H9 (cell line): ENCODE results near the gene CNTN2. TPM values are rescaled to one million over a fixed set of nuclear protein-coding genes. Genes with fewer than 3 reads are reported as not detected.

Source experiments
- DNase-seq: peaks from one replicate; pipeline ENCODE4 v3.0.0-alpha.2; 2017
- H2AFZ ChIP-seq: one replicate; pipeline ENCODE4 v1.6.1; 2013; ENCODE audit warnings: mild to moderate bottlenecking, low read length, control low read depth, moderate library complexity
- H2AK5ac ChIP-seq: 2 replicates; pipeline ENCODE4 v1.6.1; 2013; ENCODE audit warnings: low read length, control low read depth, mixed read lengths; ENCODE audit not compliant: insufficient read length
- H2BK120ac ChIP-seq: one replicate; pipeline ENCODE4 v1.6.1; 2013; ENCODE audit warnings: low read depth, mild to moderate bottlenecking, low read length, control low read depth, inconsistent platforms; ENCODE audit not compliant: poor library complexity, severe bottlenecking
- H2BK12ac ChIP-seq: 2 replicates; pipeline ENCODE4 v1.6.1; 2013; ENCODE audit warnings: low read length, control low read depth, mixed read lengths, low read depth; ENCODE audit not compliant: insufficient read length
- H2BK15ac ChIP-seq: 2 replicates; pipeline ENCODE4 v1.6.1; 2013; ENCODE audit warnings: low read depth, low read length, control low read depth
- H2BK20ac ChIP-seq: one replicate; pipeline ENCODE4 v1.6.1; 2013; ENCODE audit warnings: low read depth, mild to moderate bottlenecking, low read length, control low read depth, inconsistent platforms; ENCODE audit not compliant: poor library complexity, severe bottlenecking
- H2BK5ac ChIP-seq: 2 replicates; pipeline ENCODE4 v1.6.1; 2013; ENCODE audit warnings: low read length, control low read depth, mixed read lengths; ENCODE audit not compliant: insufficient read length
- H3K14ac ChIP-seq: 2 replicates; pipeline ENCODE4 v1.6.1; 2013; ENCODE audit warnings: low read length, control low read depth; ENCODE audit not compliant: insufficient read depth
- H3K18ac ChIP-seq: 2 replicates; pipeline ENCODE4 v1.6.1; 2013; ENCODE audit warnings: low read depth, mild to moderate bottlenecking, mixed read lengths, low read length, control low read depth; ENCODE audit not compliant: insufficient read length
- H3K23ac ChIP-seq: 2 replicates; pipeline ENCODE4 v1.6.1; 2013; ENCODE audit warnings: low read length, control low read depth, mixed read lengths, low read depth; ENCODE audit not compliant: insufficient read length
- H3K23me2 ChIP-seq: 2 replicates; pipeline ENCODE4 v1.6.1; 2013; ENCODE audit warnings: low read depth, mild to moderate bottlenecking, mixed read lengths, low read length, control low read depth; ENCODE audit not compliant: insufficient read length, poor library complexity, severe bottlenecking
- H3K27ac ChIP-seq: 2 replicates; pipeline ENCODE4 v1.5.1; 2013; ENCODE audit warnings: low read length, control low read depth, mixed read lengths, low read depth; ENCODE audit not compliant: insufficient read length
- H3K27me3 ChIP-seq: 2 replicates; pipeline ENCODE4 v1.6.1; 2013; ENCODE audit warnings: low read length, control low read depth, inconsistent platforms; ENCODE audit not compliant: insufficient read depth
- H3K4ac ChIP-seq: 2 replicates; pipeline ENCODE4 v1.6.1; 2013; ENCODE audit warnings: low read depth, mild to moderate bottlenecking, control low read depth, inconsistent platforms, low read length, moderate library complexity
- H3K4me1 ChIP-seq: 2 replicates; pipeline ENCODE4 v1.6.1; 2013; ENCODE audit warnings: low read length, control low read depth, inconsistent platforms; ENCODE audit not compliant: insufficient read depth
- H3K4me2 ChIP-seq: 2 replicates; pipeline ENCODE4 v1.6.1; 2013; ENCODE audit warnings: low read length, control low read depth, mixed read lengths; ENCODE audit not compliant: insufficient read length, insufficient read depth
- H3K56ac ChIP-seq: 2 replicates; pipeline ENCODE4 v1.6.1; 2013; ENCODE audit warnings: low read depth, mild to moderate bottlenecking, mixed read lengths, low read length, control low read depth; ENCODE audit not compliant: insufficient read length
- H3K79me1 ChIP-seq: 2 replicates; pipeline ENCODE4 v1.6.1; 2013; ENCODE audit warnings: low read depth, mild to moderate bottlenecking, moderate library complexity, low read length, control low read depth, inconsistent platforms; ENCODE audit not compliant: insufficient read depth, poor library complexity, severe bottlenecking
- H3K79me2 ChIP-seq: 2 replicates; pipeline ENCODE4 v1.6.1; 2013; ENCODE audit warnings: low read length, control low read depth, inconsistent platforms; ENCODE audit not compliant: insufficient read depth
- H3K9ac ChIP-seq: 2 replicates; pipeline ENCODE4 v1.6.1; 2013; ENCODE audit warnings: low read length, control low read depth, mixed read lengths; ENCODE audit not compliant: insufficient read length; ENCODE audit errors: extremely low read depth
- H3K9me3 ChIP-seq: one replicate; pipeline ENCODE4 v1.6.1; 2013; ENCODE audit warnings: low read depth, low read length, inconsistent platforms; ENCODE audit not compliant: control insufficient read depth
- H3T11ph ChIP-seq: one replicate; pipeline ENCODE4 v1.6.1; 2013; ENCODE audit warnings: mild to moderate bottlenecking, low read length, control low read depth, inconsistent platforms
- H4K20me1 ChIP-seq: one replicate; pipeline ENCODE4 v1.6.1; 2013; ENCODE audit not compliant: control insufficient read depth, insufficient read length, insufficient read depth
- H4K5ac ChIP-seq: 2 replicates; pipeline ENCODE4 v1.6.1; 2013; ENCODE audit warnings: low read depth, mild to moderate bottlenecking, mixed read lengths, low read length, control low read depth; ENCODE audit not compliant: insufficient read length
- H4K8ac ChIP-seq: replicated peaks from 2 replicates; pipeline ENCODE4 v1.6.1; 2013; ENCODE audit warnings: low read length, control low read depth, mixed read lengths, low read depth; ENCODE audit not compliant: insufficient read length
- H4K91ac ChIP-seq: 2 replicates; pipeline ENCODE4 v1.6.1; 2013; ENCODE audit warnings: low read depth, mild to moderate bottlenecking, moderate library complexity, mixed read lengths, low read length, control low read depth; ENCODE audit not compliant: insufficient read length
- H3K27ac Mint-ChIP-seq, 3 experiments: 2 replicates in 2 of 3; 3 replicates in 1 of 3; pipeline ENCODE4 v1.8.0; 2020 to 2021; ENCODE audit warnings: mixed read lengths in 3 of 3, mild to moderate bottlenecking in 1 of 3, moderate library complexity in 1 of 3
- H3K27me3 Mint-ChIP-seq: 2 replicates; pipeline ENCODE4 v1.8.0; 2021; ENCODE audit warnings: low read depth, mild to moderate bottlenecking, moderate library complexity, mixed read lengths
- H3K36me3 Mint-ChIP-seq, 3 experiments: 2 replicates in 2 of 3; 3 replicates in 1 of 3; pipeline ENCODE4 v1.8.0; 2020 to 2021; ENCODE audit warnings: low read depth in 3 of 3, mixed read lengths in 3 of 3; ENCODE audit not compliant: insufficient read depth in 1 of 3
- H3K4me1 Mint-ChIP-seq, 2 experiments: 2 replicates each; pipeline ENCODE4 v1.8.0; 2020; ENCODE audit warnings: mixed read lengths in 2 of 2
- H3K4me3 Mint-ChIP-seq, 2 experiments: 2 replicates in 1 of 2; 3 replicates in 1 of 2; pipeline ENCODE4 v1.8.0; 2020 to 2021; ENCODE audit warnings: mild to moderate bottlenecking in 2 of 2, mixed read lengths in 2 of 2, moderate library complexity in 1 of 2
- H3K9me3 Mint-ChIP-seq, 2 experiments: 2 replicates in 1 of 2; 3 replicates in 1 of 2; pipeline ENCODE4 v1.8.0; 2020; ENCODE audit warnings: mild to moderate bottlenecking in 2 of 2, mixed read lengths in 2 of 2, moderate library complexity in 1 of 2
- WGBS: extraction: QIAGEN DNeasy Blood & Tissue Kit; methylation state at CpG from one replicate; pipeline ENCODE4 v1.1.7; 2013; ENCODE audit warnings: missing lambda C conversion rate, low lambda C conversion rate, mixed read lengths; ENCODE audit not compliant: insufficient read length; ENCODE audit errors: extremely low coverage; 5-methylcytosine and 5-hydroxymethylcytosine counted together
- total RNA-seq: library from RNA; stranded (reverse); gene quantifications from 2 replicates; pipeline ENCODE4 v1.2.1, GENCODE V29; 2021
- TF ChIP-seq, protein P1 (sequence below): fragments of 200-600 bp; sonication (generic); conservative IDR thresholded peaks from 3 replicates; pipeline ENCODE4 v1.8.0; 2021; ENCODE audit warnings: antibody characterized with exemption, mild to moderate bottlenecking

CNTN2 gene
- total RNA-seq, 1 experiment from 2014 or later = 0.42 TPM

DNA sequence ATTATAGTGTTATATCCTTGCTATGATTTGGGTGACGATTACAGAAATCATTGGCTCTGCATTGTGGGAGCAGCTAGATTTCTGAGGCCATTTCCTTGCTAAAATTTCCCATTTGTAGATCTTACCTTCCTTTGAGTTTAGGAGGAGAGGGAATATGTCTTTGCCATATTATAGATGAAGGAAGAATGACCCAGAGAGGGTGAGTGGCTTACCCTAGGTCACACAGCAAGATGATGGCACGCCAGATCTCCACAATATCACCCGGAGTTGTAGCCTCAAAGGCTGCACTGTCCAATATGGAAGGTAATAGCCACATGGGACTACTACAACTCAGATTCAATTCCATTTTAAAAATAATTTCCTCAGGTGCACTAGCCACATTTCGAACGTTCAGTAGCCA lies 10.3 kb downstream of the CNTN2 start:
- Histone ChIP-seq H3K9me3 (no peaks in the 10 kb centered on the region), H3K4me1 (no peaks in the 10 kb centered on the region), H2BK12ac (no peak overlapping the region), H2BK5ac (no peak overlapping the region), H3K14ac (no peak overlapping the region), H2BK15ac (no peak overlapping the region), H4K91ac (no peak overlapping the region), H3K23ac (no peak overlapping the region), H3K9ac (no peak overlapping the region), H3K27me3 (no peaks in the 10 kb centered on the region), H4K8ac (no peak overlapping the region), H3K27ac (no peak overlapping the region), H4K20me1 (no peaks in the 10 kb centered on the region), H3K4me2 (no peak overlapping the region), H2BK120ac (no peak overlapping the region), H2BK20ac (no peak overlapping the region), H2AK5ac (no peak overlapping the region), H3K18ac (no peak overlapping the region), H4K5ac (no peak overlapping the region), H3K56ac (no peak overlapping the region), H2AFZ (no peak overlapping the region), H3K4ac (no peak overlapping the region), H3K23me2 (no peaks in the 10 kb centered on the region), H3K79me1 (no peaks in the 10 kb centered on the region), H3K79me2 (no peaks in the 10 kb centered on the region), H3T11ph (no peak overlapping the region)
- Mint-ChIP-seq H3K27me3 (peaks cover 7% of the 10 kb centered on the region), H3K36me3 (no peaks in the 10 kb centered on the region), H3K4me3 (no peak overlapping the region), H3K4me1 (peaks cover 4 to 26% of the 10 kb centered on the region in 2 experiments), H3K9me3 (no peaks in the 10 kb centered on the region), H3K27ac (no peak overlapping the region; a peak in 1 of 7 replicates)
- TF ChIP-seq, protein P1, sequence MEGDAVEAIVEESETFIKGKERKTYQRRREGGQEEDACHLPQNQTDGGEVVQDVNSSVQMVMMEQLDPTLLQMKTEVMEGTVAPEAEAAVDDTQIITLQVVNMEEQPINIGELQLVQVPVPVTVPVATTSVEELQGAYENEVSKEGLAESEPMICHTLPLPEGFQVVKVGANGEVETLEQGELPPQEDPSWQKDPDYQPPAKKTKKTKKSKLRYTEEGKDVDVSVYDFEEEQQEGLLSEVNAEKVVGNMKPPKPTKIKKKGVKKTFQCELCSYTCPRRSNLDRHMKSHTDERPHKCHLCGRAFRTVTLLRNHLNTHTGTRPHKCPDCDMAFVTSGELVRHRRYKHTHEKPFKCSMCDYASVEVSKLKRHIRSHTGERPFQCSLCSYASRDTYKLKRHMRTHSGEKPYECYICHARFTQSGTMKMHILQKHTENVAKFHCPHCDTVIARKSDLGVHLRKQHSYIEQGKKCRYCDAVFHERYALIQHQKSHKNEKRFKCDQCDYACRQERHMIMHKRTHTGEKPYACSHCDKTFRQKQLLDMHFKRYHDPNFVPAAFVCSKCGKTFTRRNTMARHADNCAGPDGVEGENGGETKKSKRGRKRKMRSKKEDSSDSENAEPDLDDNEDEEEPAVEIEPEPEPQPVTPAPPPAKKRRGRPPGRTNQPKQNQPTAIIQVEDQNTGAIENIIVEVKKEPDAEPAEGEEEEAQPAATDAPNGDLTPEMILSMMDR = no peak
- DNase-seq = no peak
- no CpG with 5 or more reads among the region's 5 CpGs for WGBS
